Stimulated activated CD8-positive, alpha-beta memory T cell treated with anti-CD3 and anti-CD28 coated beads, Interleukin-15, amount 100 ng/mL, for 1 hour (primary cell): Measurements from ENCODE around the gene BSPRY.
"Not testable (repeated sequence)": the region's sequence is repeated elsewhere in the genome, so short reads cannot be mapped to it uniquely, and the experiment has no call there.

Experiments
- DNase-seq: peaks from one replicate; pipeline ENCODE4 v3.0.0-alpha.2; 2020; ENCODE audit warnings: low read depth

Gene BSPRY

DNA sequence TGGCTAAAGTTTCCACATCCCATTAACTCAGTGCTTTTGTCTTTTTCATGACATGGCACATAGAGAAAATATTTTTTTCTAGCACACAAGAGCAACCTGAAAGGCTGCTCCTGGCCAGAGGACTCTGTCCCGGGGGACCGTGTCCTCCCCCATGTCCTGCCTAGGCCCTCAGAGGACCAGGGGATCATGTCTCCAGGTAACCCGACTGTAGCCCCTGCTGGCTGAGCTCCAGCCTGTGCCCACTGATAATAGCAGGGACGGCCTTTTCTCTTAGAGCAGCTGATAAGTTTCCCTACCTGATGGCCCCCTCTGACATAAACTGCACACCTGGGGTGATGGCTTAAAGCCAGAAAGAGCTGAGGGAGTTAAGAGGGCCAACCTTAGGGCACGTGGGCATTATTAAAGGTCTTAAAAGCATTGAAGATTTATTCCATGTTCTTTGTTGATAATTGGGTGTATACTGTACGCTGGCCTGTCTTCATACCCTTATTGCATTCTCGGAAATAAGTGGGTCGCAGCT lies 21.5 kb downstream of the BSPRY start:
- no peak for DNase-seq

DNA sequence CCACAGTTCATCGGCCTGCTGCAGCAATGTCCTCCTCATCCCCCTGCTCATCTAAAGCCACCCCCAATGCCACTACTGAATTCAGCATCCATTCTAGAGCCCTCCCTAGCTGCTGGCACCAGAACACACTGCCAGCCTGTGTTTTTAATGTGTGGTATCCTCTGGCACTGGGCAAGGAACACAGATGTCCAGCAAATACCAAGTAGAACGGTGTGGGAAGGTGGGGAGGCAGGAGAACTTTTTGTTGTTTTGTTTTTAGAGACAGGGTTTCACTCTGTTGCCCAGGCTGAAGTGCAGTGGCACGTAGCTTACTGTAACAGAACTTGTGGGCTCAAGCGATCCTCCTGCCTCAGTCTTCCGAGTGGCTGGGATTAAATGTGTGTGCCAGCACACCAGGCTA lies 22.7 kb downstream of the BSPRY start:
- DNase-seq, result no peak

DNA sequence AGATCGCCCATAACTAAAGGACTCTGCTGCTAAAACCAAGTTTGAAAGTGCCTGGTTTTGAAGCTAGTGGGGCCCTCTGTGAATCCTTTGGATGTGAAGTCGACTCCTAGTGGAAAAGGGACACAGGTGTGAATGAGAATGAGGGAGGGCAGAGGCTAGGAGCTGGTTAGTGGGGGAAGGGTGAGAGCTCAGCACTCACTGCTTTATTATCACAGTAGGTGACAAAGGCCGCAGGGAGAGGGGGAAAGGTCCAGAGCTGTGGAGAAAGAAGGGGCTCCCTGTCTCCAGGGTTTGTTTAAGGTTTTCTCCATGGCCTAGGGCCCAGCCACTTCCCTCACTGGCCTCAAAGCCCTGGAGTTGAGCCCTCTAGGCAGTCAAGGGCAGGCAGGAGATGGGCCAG lies 23.9 kb downstream of the BSPRY start:
- no peak for DNase-seq

DNA sequence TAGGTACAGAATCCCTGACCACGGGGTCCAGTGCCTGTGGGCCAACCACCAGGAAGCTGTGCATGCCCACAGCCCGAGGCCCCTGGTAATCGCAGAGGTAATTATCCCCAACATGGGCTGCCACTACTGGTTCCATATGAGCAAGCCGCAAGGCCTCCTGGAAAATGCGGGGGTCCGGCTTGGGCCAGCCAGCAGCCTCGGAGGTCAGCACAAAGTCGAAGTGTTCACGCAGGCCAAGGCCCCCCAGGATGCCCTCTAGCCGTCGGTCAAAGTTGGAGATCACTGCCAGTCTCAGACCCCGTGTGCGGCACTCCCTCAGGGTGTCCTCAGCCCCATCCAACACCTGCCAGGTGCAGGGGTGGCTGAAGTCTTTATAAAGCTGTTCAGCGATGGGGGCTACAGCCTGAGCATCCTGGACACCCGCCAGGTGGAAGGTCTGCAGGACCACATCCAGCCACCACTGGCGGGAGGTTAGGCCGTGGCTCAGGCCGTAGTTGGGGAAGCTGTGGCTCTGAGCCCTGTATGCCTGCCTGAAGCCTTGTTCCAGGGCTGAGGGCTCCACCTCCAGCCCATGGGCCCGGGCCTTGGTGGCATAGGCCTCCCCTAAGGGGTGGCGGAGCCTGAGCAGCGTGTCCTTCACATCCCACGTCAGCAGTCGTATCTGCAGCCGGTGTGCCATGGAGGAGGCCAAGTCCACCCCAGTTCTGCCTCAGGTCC lies 24.5 kb downstream of the BSPRY start:
- no peak for DNase-seq

GRCh38 chr9:113375057-113376023 lies 26.0 kb downstream of the BSPRY start:
- no peak for DNase-seq

DNA sequence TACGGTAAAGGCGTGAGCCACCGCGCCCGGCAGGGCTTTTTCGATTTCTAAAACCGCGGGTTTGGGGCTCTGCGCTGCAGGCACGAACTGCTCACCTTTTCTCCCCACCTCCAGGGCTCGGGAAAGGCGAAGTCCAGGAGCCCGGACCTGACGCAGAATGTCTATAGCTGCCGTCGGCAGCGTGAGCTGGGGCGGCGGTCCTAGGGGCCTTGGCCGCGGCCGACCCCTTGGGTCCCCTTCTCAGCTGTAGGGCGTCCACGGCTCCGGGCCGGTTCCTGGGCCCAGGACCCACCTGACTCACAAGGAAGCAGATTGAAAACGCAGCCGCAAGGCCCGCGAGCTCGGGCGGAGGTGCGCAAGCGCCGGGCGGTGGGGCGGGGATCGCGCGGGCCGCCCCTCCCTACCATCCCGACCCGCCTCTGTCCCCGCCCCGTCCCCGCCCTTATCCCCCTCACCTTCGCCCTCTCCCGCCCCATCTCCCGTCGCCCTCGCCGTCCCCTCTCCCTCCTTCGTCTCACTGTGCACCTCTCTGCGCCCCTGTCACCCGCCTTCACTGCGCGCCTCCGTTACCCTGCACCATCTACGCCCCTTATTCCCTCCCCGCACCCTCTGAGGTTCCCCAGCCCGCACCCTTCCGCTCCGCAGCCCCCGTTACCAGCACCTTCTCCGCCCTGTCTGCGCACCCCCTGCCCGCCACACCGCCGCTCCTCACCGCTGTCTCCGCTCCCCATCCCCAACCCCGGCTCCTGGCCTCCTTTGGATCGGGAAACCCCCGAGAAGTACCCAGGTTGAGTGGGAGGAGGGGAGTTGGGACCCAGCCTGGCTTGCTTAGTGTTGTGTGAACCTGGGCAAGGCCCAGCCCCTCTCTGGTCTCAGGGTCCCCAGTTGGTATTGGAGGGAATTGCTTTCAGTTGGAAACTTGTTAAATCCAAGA lies 27.6 kb downstream of the BSPRY start, which contains the start of gene HDHD3:
HDHD3 (minus strand) TSS at position 353 of the 934 bp plus-strand sequence. CDS start 2,632 bp downstream, outside the sequence.
- DNase-seq, result peak; percentile 53

- DNase-seq, result not testable (repeated sequence)
Measured at GRCh38 chr9:113379094-113379828, 29.9 kb downstream of the BSPRY start.

GRCh38 chr9:113379829-113380210 lies 30.5 kb downstream of the BSPRY start:
- not testable (repeated sequence) for DNase-seq

GRCh38 chr9:113380869-113381378 lies 31.6 kb downstream of the BSPRY start:
- no peak for DNase-seq

GRCh38 chr9:113381441-113381840 lies 32.1 kb downstream of the BSPRY start:
- DNase-seq, result not testable (repeated sequence)

DNA sequence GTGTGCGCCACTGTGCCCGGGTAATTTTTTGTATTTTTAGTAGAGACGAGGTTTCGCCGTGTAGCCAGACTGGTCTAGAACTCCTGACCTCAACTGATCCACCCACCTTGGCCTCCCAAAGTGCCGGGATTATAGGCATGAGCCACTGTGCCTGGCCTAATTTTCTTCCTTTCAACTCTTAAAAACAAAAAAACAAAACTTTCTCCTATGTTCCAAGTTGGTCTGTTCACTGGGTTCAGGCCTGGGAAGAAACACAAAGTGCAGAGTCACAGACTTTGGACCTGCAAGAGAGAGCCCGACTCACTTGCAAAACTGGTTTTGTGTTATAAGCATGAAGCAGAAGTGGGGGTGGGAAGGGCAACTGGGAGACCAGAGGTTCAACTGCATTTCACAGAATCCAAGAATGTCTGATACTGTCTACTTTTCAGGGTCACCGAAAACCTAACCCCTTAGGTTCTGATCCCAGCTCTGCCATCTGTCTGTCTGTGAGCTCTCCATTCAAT lies 32.6 kb downstream of the BSPRY start:
- no peak for DNase-seq

- DNase-seq, result no peak
Measured at GRCh38 chr9:113386571-113387393, 37.4 kb downstream of the BSPRY start.

DNA sequence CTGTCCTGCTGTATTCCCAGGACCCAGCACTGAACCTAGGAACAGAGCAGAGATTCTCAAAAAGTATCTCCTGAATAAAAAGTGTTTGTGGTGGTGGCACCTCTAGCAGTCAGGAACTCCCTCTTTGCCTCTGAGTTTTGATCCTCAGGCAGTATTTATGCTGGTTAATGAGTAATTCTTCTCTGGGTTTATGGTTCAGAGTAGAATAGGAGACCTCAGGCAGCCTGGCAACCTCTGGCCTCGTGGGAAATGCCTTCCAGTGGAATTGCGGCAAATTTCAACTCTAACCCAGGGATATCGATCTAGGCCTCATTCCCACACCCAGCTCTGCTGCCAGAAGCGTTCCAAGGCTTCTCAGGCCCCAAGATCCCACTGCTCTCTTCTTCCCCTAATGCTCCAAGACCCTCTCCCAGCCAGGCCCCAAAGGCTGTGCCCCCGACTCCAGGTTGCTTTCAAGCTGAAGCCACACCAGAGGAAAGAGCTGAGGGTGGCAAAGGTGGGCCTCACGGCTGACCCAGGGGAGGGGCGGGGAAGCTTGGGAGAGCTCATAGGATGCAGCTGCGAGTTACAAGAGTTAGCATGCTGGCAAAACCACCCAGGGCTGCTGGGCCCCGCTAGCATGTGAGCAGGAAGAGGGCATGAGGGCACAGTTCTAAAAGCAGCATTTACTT lies 38.4 kb downstream of the BSPRY start:
- no peak for DNase-seq

DNA sequence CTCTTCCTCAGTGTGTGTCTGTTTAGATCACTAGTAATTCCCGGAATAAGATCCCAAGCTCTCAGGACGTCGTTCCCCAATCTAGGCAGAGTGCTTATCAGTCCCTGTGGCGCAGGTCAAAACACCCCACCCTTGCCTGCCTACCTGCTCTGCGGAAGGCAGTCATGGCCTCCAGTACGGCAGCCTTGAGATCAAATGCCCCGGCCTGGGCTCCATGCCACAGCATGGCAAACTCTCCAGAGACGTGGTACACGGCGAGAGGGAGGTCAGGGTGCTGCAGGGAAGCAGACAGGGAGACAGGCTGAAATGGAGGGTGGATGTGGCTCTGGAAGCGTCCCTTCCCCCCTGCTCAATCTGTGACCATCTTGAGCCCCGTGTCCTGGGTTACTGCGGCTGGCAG lies 39.5 kb downstream of the BSPRY start:
- DNase-seq, result no peak

DNA sequence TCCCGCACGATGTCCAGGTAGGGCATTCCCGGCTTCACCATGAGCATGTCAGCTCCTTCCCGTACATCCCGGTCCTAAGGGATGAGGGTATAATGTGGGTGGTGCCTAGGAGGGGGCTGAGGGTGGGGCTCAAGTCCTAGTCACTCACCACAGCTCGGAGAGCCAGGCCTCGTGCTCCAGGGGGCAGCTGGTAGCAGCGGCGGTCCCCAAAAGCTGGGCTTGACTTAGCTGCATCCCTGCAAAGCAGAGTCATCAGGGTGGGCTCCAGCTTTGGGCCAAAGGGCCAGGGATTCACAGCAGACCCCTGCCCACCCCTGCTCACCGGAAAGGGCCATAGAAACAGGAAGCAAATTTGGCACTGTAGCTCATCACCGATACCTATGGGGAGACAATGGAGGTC lies 40.1 kb downstream of the BSPRY start:
- DNase-seq, result no peak

- DNase-seq, result no peak
Measured at GRCh38 chr9:113390192-113390960, 41.0 kb downstream of the BSPRY start.

DNA sequence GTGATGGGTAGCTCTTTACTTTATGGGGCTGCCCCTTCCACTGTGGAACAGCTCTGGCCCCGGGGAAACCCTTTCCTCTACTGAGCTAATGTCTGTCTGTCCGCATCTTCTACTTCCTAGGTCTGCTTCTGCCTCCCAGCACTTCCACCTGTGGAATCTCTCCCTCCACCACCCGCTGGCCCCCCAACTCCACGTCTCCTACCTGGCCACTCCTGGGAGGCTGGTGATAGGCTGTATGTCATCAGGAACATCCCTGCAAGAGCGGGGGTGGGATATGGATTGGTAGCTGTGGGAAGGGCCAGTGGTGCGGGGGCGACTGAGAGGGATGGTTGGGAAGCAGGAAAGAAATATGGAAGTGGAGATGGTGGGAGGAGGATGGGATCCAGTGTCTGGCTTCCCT lies 42.6 kb downstream of the BSPRY start:
- no peak for DNase-seq

- DNase-seq, result no peak
Measured at GRCh38 chr9:113393281-113393680, 43.9 kb downstream of the BSPRY start.
